Mesodermal cell (in vitro differentiated cells): ENCODE results near the gene ZNF787.

ENCODE experiments used
- H3K27ac ChIP-seq: 2 replicates; pipeline ENCODE4 v1.7.0; 2013; ENCODE audit warnings: mild to moderate bottlenecking, low read depth, low read length, moderate library complexity; ENCODE audit not compliant: severe bottlenecking
- H3K36me3 ChIP-seq: 2 replicates; pipeline ENCODE4 v1.7.1; 2013; ENCODE audit warnings: mild to moderate bottlenecking, low read length, moderate library complexity; ENCODE audit not compliant: control insufficient read depth, insufficient read depth
- H3K4me1 ChIP-seq: one replicate; pipeline ENCODE4 v1.7.1; 2013; ENCODE audit warnings: mild to moderate bottlenecking, low read length; ENCODE audit not compliant: insufficient read depth, control insufficient read depth, poor library complexity, severe bottlenecking
- H3K4me3 ChIP-seq: 2 replicates; pipeline ENCODE4 v1.7.0; 2013; ENCODE audit warnings: low read length, control low read depth, mild to moderate bottlenecking; ENCODE audit not compliant: insufficient read depth, poor library complexity, severe bottlenecking; ENCODE audit errors: extremely low read depth
- H3K9me3 ChIP-seq: 2 replicates; pipeline ENCODE4 v1.7.1; 2013; ENCODE audit warnings: mild to moderate bottlenecking, low read length, moderate library complexity; ENCODE audit not compliant: control insufficient read depth
- WGBS, 2 experiments: methylation state at CpG; one replicate each; pipeline ENCODE4 v1.1.5; 2013; ENCODE audit warnings: missing lambda C conversion rate in 2 of 2; ENCODE audit not compliant: insufficient coverage in 2 of 2; 5-methylcytosine and 5-hydroxymethylcytosine counted together

ZNF787 gene

GRCh38 chr19:56096665-56097064 lies 24.4 kb downstream of the ZNF787 start:
- Histone ChIP-seq H3K36me3 (peaks cover 91% of the 10 kb centered on the region), H3K9me3 (peaks cover 8% of the 10 kb centered on the region), H3K4me3 (no peak overlapping the region), H3K27ac (no peak overlapping the region), H3K4me1 (no peaks in the 10 kb centered on the region)
- 95 to 97% methylated on average over 6 to 10 of the region's 13 CpGs for WGBS, 2 experiments

GRCh38 chr19:56094449-56094848 lies 26.6 kb downstream of the ZNF787 start:
- Histone ChIP-seq H3K4me1 (no peaks in the 10 kb centered on the region), H3K4me3 (no peak overlapping the region), H3K27ac (no peak overlapping the region), H3K36me3 (peaks cover 92% of the 10 kb centered on the region), H3K9me3 (peaks cover 8% of the 10 kb centered on the region)
- 81 to 97% methylated on average over 5 to 6 of the region's 9 CpGs for WGBS, 2 experiments

GRCh38 chr19:56092685-56093631 lies 28.1 kb downstream of the ZNF787 start:
- Histone ChIP-seq H3K4me1 (no peaks in the 10 kb centered on the region), H3K9me3 (peaks cover 8% of the 10 kb centered on the region), H3K4me3 (no peak overlapping the region), H3K36me3 (peaks cover 90% of the 10 kb centered on the region), H3K27ac (no peak overlapping the region)
- 96 to 98% methylated on average over 29 to 32 of the region's 32 CpGs for WGBS, 2 experiments

DNA sequence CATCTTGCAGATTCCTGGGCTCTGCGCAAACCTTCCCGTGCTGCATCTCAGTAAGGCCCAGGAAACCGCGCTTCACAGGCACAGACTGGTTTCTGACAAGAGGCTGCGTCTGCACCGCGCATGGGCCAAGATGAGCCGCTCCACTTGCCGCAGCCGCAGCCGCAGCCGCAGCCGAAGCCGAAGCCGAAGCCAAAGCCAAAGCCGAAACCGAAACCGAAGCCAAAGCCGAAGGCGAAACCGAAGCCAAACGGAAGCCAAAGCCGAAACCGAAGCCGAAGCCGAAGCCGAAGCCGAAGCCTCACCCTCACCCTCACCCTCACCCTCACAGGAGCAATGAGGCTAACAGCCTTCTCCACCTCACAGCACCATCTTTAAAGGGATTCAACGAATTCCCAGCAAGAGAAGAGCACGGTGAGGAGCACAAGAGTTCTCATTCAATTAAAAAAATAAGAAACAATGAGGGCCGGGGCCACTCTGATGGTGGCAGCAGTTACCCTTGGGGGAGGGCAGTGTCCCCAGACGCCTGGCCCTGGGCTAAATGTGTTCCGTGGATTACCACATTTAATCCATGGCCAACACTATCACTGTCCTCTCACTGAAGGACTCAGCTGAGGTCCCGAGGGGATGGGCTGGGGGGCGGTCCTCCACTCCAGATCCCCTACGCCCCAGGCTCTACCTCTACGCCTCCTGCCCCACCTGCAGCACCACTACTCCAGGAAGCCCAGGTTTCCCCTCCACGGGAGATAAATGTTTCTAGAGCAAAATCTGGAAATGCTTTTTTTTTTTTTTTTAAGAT lies 29.1 kb downstream of the ZNF787 start:
- Histone ChIP-seq H3K4me1 (no peaks in the 10 kb centered on the region), H3K27ac (no peak overlapping the region), H3K36me3 (peaks cover 85% of the 10 kb centered on the region), H3K4me3 (no peak overlapping the region), H3K9me3 (peaks cover 8% of the 10 kb centered on the region)
- WGBS, 2 experiments, result 92 to 96% methylated on average over 23 to 30 of the region's 38 CpGs

DNA sequence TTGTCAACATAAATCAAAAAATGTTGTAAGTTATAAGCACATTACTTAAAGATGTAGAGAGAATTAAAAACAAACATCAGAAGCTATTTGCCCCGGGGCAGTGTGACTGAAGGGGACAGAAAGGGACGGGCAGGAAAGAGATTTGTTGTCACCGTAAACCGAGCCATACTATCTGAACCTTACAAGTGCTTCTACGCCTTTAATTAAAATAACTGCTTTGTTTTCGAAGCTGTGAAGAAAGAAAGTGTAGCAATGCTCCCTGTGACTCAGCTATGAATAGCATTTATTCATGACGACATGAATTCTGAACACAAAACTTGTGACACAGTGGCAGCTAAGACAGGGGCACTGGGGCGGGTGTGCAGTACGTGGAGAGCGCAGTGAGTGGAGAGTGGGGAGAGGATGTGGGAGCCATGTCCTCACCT lies 30.0 kb downstream of the ZNF787 start:
- WGBS, 2 experiments, result 94% methylated on average over 7 to 10 of the region's 10 CpGs
- Histone ChIP-seq H3K27ac (no peak overlapping the region), H3K4me3 (no peak overlapping the region), H3K9me3 (peaks cover 8% of the 10 kb centered on the region), H3K36me3 (peaks cover 86% of the 10 kb centered on the region), H3K4me1 (no peaks in the 10 kb centered on the region)

- 96 to 98% methylated on average over 12 to 14 of the region's 14 CpGs for WGBS, 2 experiments
- Histone ChIP-seq H3K4me1 (peaks cover 6% of the 10 kb centered on the region), H3K9me3 (peaks cover 5% of the 10 kb centered on the region), H3K36me3 (peaks cover 76% of the 10 kb centered on the region), H3K4me3 (no peak overlapping the region), H3K27ac (no peak overlapping the region)
These were observed 31.8 kb downstream of the ZNF787 start for GRCh38 chr19:56089344-56089743.

GRCh38 chr19:56088497-56089215 lies 32.4 kb downstream of the ZNF787 start:
- Histone ChIP-seq H3K9me3 (peaks cover 4% of the 10 kb centered on the region), H3K27ac (no peak overlapping the region), H3K36me3 (peaks cover 69% of the 10 kb centered on the region), H3K4me3 (no peak overlapping the region), H3K4me1 (peaks cover 6% of the 10 kb centered on the region)
- 93 to 98% methylated on average over 26 to 66 of the region's 66 CpGs for WGBS, 2 experiments

GRCh38 chr19:56087647-56088496 lies 33.2 kb downstream of the ZNF787 start:
- Histone ChIP-seq H3K4me1 (peaks cover 6% of the 10 kb centered on the region), H3K4me3 (no peak overlapping the region), H3K27ac (no peak overlapping the region), H3K36me3 (peaks cover 62% of the 10 kb centered on the region), H3K9me3 (no peaks in the 10 kb centered on the region)
- WGBS, 2 experiments, result 97 to 98% methylated on average over 53 to 91 of the region's 104 CpGs

DNA sequence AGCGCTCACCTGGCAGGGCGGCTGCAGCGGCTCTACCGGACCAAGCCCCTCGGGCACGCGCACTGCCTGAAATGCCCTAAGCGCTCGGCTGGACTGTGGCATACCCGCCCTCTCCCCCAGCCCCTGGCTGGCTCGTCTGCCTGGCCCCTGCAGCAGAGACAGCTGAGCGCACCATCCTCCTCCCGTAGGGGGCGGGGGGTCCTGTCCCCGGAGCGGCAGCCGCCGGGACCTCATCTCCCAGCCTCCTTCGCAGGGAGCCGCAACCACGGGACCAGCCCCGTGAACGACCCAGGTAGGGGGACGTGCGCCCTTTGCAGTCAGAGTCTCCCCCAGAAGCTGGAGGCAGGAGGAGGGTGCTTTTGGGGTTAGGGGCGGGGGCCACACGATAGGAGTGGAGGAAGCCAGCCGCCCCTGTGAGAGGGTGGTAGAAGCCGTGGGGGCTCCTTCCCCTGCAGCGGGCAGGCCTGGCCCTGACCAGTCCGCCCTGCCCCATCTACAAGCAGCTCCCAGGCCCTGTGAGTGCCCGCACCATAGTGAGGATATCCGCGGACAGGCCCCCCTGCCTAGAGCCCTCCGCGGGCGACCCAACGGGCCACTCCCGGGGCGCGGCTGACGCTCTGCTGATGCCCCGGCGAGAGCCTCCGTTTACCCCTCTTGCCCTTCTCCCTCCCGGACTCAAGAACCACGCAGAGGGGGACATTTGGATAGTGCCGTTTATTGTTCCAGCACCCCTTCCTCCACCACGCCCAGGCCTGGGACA lies 34.2 kb downstream of the ZNF787 start:
- Histone ChIP-seq H3K27ac (no peak overlapping the region), H3K36me3 (peaks cover 53% of the 10 kb centered on the region), H3K9me3 (no peaks in the 10 kb centered on the region), H3K4me1 (peaks cover 6% of the 10 kb centered on the region), H3K4me3 (no peak overlapping the region)
- WGBS, 2 experiments, result 87 to 88% methylated on average over 40 to 43 of the region's 49 CpGs
